Pancreas (tissue), 10 donors: Measurements from ENCODE around the gene ABO. TPM values are rescaled to one million over a fixed set of nuclear protein-coding genes. Genes with fewer than 3 reads are reported as not detected.
"Not testable (repeated sequence)": the region's sequence is repeated elsewhere in the genome, so short reads cannot be mapped to it uniquely, and the experiment has no call there.

Source experiments
- ATAC-seq, 4 donors: fragments of 200-7000 bp; cut with Tn5 transposase; one replicate each; pipeline versions ENCODE4 v1.8.0 to v1.9.1; 2020; ENCODE audit warnings: mild to moderate bottlenecking in 4 of 4, moderate library complexity in 4 of 4
- DNase-seq, 6 donors: peaks; one replicate each; pipeline ENCODE4 v3.0.0-alpha.2; 2020
- FAIRE-seq: peaks from 2 replicates; lab custom pipeline; 2012; peaks lifted over from hg19 to GRCh38; lab: Jason Lieb, UNC
- H3K27ac ChIP-seq, 4 donors: fragments of 200-600 bp; sonication (generic); 1 replicate in 3 of 4; 2 replicates in 1 of 4; pipeline versions ENCODE4 v1.5.0 to v1.8.0; 2020
- H3K27me3 ChIP-seq, 4 donors: fragments of 200-600 bp; one replicate each; pipeline ENCODE4 v1.8.0; 2021
- H3K36me3 ChIP-seq, 3 donors: fragments of 200-600 bp; sonication (generic) in 1 of 3; one replicate each; pipeline versions ENCODE4 v1.5.0 to v1.8.0; 2020 to 2021
- H3K4me1 ChIP-seq, 3 donors: fragments of 200-600 bp; one replicate each; pipeline ENCODE4 v1.8.0; 2021
- H3K4me3 ChIP-seq, 4 donors: fragments of 200-600 bp; sonication (generic) in 2 of 4; one replicate each; pipeline versions ENCODE4 v1.5.0 to v1.8.0; 2020 to 2021
- H3K9me3 ChIP-seq, 4 donors: fragments of 200-600 bp; one replicate each; pipeline ENCODE4 v1.8.0; 2021
- WGBS, 2 donors: extraction: QIAGEN DNeasy Blood & Tissue Kit; methylation state at CpG; one replicate each; pipeline ENCODE4 v1.1.7; 2013; 5-methylcytosine and 5-hydroxymethylcytosine counted together
- intact Hi-C, 3 donors: fragments of 100-400 bp; cut with DNase I; formaldehyde crosslinking; loops; one replicate each; pipeline versions ENCODE4 v1.11.1 to v1.14.2; 2022
- polyA plus RNA-seq, 2 donors: library from polyadenylated mRNA; stranded (reverse); fragments of 200-250 nt; gene quantifications; one replicate each; pipeline ENCODE4 v1.2.3, GENCODE V29; 2013
- total RNA-seq, 6 donors: library from RNA; stranded (reverse); fragmentation: NEBNext Ultra II Directional in 4 of 6; extraction: Animal tissue kit (Norgen Biotek cat#: 25700) in 4 of 6; gene quantifications; one replicate each; pipeline versions ENCODE4 v1.2.1 to v1.2.4, GENCODE V29; 2021 to 2023
- TF ChIP-seq, protein P1 (sequence below), 4 donors: fragments of 200-600 bp; sonication (generic) in 3 of 4; IDR thresholded peaks; one replicate each; pipeline versions ENCODE4 v1.5.0 to v1.8.0; 2021; ENCODE audit warnings: antibody characterized with exemption in 4 of 4
- donor health status: healthy with polysubstance abuse.
- donor health status: DM: no; HTN: no; CAD: no; lungs with moderate emphysema.
- donor health status: DM: no; HTN: no; CAD: no.
- donor health status: control.
- donor health status: control.
- donor health status: Bipolar disorder and iron deficiency.
- donor health status: DM: yes; HTN: yes; CAD: no.
- donor health status: DM: no; HTN: no; CAD: no.
- donor health status: DM: no; HTN: no; CAD: no.
- donor health status: DM: yes; HTN: yes; CAD: no.

The ABO gene
- total and polyA plus RNA-seq, 8 donors: 2.1 to 10.2 (median 5.4) TPM

DNA sequence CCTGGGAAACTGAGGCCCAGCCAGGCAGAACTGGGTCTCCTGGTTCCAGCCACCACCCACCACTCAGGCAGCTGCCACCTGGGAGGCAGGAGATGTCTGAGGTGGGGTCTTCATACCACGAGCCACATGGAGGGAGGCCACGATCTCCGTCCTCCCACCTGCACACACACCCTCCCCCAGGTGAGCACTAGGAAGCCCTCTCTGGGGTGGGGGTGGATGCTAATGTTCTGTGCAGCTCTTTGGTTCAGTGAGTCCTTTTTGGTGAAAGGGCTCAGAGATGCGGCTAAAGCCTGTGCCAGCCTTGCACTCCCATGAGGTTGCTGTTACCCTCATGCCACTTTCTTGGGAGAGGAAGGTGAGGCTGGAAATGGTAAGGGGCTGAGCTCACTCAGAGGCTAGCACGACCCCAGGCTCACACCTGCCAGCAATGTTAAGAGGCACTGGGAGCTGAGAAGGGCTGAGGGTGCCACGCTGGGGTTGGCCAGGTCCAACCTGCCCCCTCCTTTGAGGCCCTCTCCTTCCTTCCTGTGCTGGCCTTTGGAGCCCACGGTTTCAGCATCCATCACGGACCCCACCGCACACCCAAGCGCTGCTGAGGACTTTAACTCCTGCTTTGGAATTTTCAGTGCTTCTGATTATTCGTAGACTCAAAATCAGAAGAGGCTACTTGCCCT lies 39.3 kb downstream of the ABO start:
- TF ChIP-seq, protein P1, sequence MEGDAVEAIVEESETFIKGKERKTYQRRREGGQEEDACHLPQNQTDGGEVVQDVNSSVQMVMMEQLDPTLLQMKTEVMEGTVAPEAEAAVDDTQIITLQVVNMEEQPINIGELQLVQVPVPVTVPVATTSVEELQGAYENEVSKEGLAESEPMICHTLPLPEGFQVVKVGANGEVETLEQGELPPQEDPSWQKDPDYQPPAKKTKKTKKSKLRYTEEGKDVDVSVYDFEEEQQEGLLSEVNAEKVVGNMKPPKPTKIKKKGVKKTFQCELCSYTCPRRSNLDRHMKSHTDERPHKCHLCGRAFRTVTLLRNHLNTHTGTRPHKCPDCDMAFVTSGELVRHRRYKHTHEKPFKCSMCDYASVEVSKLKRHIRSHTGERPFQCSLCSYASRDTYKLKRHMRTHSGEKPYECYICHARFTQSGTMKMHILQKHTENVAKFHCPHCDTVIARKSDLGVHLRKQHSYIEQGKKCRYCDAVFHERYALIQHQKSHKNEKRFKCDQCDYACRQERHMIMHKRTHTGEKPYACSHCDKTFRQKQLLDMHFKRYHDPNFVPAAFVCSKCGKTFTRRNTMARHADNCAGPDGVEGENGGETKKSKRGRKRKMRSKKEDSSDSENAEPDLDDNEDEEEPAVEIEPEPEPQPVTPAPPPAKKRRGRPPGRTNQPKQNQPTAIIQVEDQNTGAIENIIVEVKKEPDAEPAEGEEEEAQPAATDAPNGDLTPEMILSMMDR (IDR thresholded peaks at IDR 0.05): no peak
- DNase-seq: no peak
- intact Hi-C loops: no loop called here

DNA sequence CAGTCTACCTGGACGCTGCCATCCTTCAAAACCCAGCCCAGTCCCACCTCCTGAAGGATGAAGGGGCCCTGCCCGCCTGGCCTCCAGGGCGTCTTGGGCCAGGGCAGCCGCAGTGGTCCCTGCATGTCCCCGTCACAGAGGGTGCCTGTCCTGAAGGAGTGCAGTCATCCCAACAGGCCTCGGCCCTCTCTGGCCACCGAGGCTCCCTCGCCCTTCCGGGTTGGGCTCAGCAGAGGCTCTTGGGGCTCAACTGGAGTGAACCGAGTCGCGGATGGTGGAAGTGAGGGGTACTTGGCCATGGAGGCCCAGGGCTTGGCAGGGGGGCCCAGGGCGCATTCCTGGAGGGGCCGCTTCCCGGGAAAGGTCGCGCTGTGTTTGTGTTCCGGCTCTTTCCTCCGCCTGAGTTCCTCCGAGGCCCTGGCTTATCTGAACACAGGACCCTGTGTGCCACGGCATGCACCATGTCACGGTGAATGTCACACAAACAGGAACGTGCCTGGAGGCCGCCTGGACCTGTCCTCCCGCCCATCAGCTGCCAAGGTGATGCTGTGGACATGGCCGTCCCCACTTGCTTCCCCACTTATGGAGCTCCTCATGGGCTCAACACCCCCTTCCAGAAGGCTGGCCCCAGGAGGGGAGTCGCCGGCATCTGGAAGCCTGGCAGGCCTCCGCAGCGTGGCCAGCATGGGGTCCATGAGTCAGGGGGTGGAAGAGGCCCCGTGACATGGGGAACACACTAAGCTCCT lies 40.3 kb downstream of the ABO start:
- no peak for FAIRE-seq
- no peak for DNase-seq
- TF ChIP-seq, protein P1 (IDR thresholded peaks at IDR 0.05): no peak

More for the DNA sequence above, 39.3 kb downstream of the ABO start:
- no peak overlapping the region for H3K4me3 ChIP-seq
- no peaks in the 10 kb centered on the region for H3K27me3 ChIP-seq
- FAIRE-seq (no peak), ATAC-seq (no peak)
- WGBS, 2 donors: 72 to 76% methylated on average over 11 of the region's 11 CpGs
- no peaks in the 10 kb centered on the region for H3K36me3 ChIP-seq
- H3K4me1 ChIP-seq: peaks cover 0 to 7% (median 0%) of the 10 kb centered on the region in 3 donors
- H3K27ac ChIP-seq: no peak overlapping the region
- no peaks in the 10 kb centered on the region for H3K9me3 ChIP-seq

DNA sequence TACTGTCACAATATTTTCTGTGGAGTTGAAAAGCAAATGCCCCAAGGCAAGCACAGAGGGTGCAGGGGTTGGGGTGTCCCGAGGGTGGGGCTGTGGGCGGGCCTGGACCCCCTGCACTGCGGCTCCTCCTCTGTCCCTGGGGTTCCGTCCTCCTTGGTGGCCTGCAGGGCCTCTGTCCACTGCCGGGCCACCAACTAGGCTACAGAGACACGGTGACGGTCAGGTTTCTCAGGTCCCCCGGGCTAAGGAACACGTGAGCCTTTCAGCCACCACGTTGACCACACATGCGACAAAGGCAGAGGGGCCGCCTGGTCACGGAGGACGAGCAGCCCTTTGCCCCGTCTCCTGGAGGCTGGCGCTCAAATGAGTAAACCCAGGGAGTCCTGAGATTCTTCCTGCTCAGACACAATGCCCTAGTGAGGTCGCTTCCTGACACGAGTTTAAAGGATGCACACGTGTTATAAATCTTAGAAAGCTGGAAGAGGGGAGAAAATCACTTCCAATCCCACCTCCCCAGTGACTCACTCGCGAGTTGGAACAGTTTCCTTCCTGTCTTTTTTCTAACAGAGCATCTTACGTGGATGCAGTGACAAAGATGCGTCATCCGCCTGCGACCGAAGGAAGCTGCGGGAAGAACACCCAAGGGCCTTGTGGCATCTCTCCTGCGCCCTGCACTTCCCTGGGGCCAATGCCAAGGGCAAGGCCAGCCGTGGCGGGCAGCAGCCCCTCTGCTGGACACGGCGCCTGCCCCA lies 41.1 kb downstream of the ABO start:
- intact Hi-C loops: no loop called here
- Histone ChIP-seq H3K4me3 (no peak overlapping the region), H3K9me3 (no peaks in the 10 kb centered on the region), H3K27me3 (no peaks in the 10 kb centered on the region), H3K27ac (no peak overlapping the region), H3K4me1 (peaks cover 0 to 5% (median 0%) of the 10 kb centered on the region in 3 donors), H3K36me3 (no peaks in the 10 kb centered on the region)
- WGBS, 2 donors: 79 to 81% methylated on average over 32 of the region's 32 CpGs
- FAIRE-seq: no peak
- TF ChIP-seq, protein P1 (IDR thresholded peaks at IDR 0.05): no peak
- no peak for ATAC-seq
- no peak for DNase-seq

More for the DNA sequence above, 40.3 kb downstream of the ABO start:
- Histone ChIP-seq H3K36me3 (no peaks in the 10 kb centered on the region), H3K27ac (no peak overlapping the region), H3K4me3 (no peak overlapping the region), H3K9me3 (no peaks in the 10 kb centered on the region), H3K4me1 (peaks cover 0 to 7% (median 0%) of the 10 kb centered on the region in 3 donors), H3K27me3 (no peaks in the 10 kb centered on the region)
- intact Hi-C loops: no loop called here
- no peak for ATAC-seq
- WGBS, 2 donors: 81 to 84% methylated on average over 28 to 31 of the region's 31 CpGs

DNA sequence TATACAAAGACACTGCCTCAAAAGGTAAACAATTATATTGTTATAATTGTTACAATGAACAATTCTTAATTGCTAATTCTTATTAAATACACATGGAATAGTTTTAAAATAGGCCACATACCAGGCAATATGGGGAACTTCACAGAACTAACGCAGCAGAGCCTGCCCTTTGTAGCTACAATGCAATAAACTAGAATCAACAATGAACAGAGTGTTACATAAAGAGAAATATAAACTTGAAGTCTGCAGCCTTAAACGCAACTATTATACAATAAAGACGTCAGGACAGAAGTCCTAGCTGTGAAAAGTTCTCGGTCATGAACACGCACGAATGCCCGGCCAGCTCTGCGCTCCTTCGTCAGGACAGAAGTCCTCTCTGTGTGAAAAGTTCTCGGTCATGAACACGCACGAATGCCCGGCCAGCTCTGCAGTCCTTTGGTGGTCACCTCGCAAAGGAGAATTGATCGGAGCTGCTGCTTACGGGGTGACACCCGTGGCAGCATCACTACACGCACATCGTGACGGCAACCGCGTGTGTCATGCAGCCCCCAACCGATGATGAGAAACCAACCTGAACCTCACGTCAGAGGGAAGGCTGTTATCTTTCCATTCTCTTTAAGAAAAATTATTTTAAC lies 43.0 kb downstream of the ABO start:
- not testable (repeated sequence) for FAIRE-seq

DNA sequence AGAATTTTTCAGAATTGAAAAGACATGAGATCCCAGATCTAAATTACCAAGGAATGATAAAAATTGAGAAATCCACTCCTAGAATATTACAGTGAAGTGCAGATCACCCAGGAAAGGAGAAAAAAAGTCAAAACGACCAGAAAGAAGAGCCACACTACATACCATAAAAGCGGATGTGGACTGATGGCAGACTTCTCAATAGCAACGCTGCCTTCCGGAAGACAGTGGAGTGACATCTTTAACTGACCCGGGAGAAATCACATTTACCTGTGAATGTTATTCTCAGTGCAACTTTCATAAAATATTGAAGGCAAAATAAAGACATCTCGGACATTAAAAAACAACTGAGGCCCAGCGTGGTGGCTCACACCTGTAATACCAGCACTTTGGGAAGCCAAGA lies 44.5 kb downstream of the ABO start:
- intact Hi-C loops, FAIRE-seq, H3K27me3 ChIP-seq, H3K9me3 ChIP-seq, H3K36me3 ChIP-seq, H3K27ac ChIP-seq, H3K4me3 ChIP-seq, ATAC-seq, H3K4me1 ChIP-seq, DNase-seq: not testable (repeated sequence)
- WGBS, 2 donors: 82 to 85% methylated on average over 7 of the region's 7 CpGs

More for the DNA sequence above, 43.0 kb downstream of the ABO start:
- H3K36me3 ChIP-seq, H3K27ac ChIP-seq, H3K4me3 ChIP-seq, H3K27me3 ChIP-seq, ATAC-seq, intact Hi-C loops, H3K4me1 ChIP-seq, DNase-seq, H3K9me3 ChIP-seq: not testable (repeated sequence)
- 70 to 76% methylated on average over 24 of the region's 24 CpGs for WGBS, 2 donors
